GM19438 (cell line): ENCODE results near the gene RSRC1.
"Not testable (repeated sequence)": the region's sequence is repeated elsewhere in the genome, so short reads cannot be mapped to it uniquely, and the experiment has no call there.

Experiments
- ATAC-seq: cut with Tn5 transposase; IDR thresholded peaks from one replicate; pipeline ENCODE4 v1.9.1; 2021; ENCODE audit warnings: low read depth; ENCODE audit not compliant: unreplicated experiment

The RSRC1 gene

DNA sequence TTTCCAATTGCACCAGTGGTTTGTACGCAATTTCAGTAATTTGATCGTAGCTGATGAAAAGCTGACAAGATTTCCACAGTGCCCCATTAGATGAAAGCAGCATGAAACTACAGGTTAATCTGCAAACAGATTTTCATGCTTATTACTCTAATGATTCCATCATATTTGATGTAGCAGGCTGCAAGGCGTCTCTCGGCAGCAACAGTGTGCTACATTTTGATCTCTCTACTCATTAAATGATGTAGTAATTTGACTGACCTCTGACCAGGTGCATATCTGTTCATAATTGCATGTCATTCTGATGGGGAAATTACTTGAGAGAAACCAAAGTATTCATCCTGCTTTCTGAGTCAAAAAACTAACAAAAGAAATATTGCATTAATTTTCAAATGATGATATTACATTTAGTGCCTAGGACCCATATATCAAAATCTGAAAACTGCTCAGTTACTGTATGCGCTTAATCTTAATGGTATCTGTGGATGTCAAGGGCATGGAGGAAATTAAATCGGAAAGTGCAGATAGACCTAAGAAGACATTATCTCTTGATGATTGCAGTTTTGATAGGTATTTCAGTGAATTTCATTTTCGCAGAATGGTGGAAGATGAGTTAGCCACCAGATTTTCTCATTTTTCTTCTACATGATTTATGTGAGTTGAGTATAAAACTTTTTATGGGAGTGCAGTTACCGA is 198.5 kb downstream of the RSRC1 start:
- no peak for ATAC-seq

DNA sequence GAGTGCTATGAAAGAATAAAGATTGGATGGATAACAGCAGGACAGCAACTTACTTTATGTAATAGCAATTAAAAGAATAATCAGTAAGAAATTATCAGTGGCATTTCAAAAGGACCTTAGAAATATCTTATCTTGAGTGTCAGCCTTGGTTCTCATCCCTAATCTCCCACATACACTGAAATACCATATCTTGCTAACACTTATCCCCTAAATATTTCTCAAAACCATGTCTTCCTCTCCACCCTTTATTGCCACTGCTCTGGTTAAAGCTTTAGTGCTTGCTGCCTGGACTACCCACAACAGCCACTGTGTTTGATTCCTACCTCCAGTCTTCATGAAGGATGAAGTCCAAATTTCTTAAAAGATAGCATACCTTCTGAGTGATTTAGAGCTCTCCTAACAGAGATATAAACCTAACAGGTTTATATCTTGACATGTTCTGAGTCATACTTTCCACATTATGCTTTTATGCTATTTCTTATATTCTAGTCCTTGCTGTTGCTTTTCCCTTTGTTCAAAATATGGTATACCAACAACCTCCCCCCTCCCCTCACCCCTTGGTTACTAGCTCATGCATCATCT is 202.8 kb downstream of the RSRC1 start:
- ATAC-seq = no peak

DNA sequence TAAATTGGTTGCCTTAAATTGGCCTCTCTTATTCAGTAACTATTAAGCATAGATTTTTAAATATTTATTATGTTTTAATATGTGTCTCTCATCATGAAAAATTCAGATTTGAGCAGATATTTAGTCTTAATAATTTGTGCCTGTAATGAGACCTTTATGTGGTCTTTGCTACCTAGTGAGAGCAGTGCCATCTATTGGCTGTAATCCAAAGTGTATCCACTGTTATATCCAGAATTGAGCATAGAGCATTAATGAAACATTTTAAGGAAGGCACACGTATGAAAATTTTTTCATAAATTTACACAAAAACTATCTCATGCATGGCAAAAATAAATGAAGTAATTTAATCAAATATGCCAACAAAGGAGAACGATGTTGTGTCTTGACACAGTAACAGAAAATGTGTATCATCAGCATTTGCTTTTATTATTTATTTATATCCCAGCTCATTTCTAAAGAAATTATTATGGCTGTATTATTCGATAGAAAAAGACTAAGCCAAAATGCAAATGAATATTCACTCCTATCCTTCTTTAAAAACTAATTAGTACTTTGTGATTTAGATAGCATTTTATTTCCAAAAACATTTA is 203.5 kb downstream of the RSRC1 start:
- peak; percentile 53 for ATAC-seq

DNA sequence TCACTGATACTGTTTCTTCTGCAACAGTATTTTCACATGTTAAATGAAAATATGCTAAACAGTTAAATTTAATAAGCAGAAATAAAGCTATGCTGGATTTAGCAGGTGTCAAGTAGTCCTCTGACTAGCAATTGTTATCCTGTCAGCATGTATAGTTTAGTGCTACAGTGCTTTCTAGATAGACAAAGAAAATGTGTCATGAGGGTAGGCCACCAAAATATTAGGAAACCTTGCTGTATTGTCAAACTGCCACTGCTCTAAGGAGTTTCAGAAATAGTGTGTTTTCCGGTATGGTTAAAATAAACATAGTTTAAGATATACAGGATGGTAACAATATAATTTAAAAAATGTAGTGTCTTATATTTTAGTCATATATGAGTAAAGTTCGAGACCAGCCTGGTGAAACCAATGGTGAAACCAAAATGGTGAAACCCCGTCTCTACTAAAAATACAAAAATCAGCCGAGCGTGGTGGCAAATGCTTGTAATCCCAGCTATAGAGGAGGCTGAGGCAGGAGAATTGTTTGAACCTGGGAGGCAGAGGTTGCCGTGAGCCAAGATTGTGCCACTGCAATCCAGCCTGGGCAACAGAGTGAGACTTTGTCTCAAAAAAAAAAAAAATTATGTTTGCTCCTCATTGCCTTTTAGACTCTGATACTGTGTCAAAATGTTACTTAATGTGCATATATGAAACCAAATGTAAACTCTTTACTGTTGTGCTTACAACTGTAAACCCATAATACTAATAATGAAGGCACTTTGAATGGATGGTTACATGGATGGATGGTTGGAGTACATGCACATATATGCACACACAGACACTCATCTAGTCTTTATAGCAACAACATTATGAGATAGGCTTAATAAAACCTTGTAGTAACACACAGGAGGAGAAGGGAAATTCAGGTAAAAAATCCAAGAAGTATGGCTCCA is 204.8 kb downstream of the RSRC1 start:
- ATAC-seq = peak; percentile 59

DNA sequence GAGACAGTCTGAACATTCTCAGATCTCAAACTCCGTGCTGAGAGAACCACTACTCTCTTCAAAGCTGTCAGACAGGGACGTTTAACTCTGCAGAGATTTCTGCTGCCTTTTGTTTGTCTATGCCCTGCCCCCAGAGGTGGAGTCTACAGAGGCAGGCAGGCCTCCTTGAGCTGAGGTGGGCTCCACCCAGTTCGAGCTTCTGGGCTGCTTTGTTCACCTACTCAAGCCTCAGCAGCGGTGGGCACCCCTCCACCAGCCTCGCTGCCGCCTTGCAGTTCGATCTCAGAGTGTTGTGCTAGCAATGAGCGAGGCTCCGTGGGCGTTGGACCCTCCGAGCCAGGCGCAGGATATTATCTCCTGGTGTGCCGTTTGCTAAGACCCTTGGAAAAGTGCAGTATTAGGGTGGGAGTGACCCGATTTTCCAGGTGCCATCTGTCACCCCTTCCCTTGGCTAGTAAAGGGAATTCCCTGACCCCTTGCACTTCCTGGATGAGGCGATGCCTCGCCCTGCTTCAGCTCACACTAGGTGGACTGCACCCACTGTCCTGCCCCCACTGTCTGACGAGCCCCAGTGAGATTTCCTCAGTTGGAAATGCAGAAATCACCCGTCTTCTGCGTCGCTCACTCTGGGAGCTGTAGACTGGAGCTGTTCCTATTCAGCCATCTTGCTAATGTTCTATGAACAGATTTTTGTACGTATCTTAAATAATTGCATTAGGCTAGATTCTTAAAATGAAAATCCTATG is 220.0 kb downstream of the RSRC1 start:
- not testable (repeated sequence) for ATAC-seq

DNA sequence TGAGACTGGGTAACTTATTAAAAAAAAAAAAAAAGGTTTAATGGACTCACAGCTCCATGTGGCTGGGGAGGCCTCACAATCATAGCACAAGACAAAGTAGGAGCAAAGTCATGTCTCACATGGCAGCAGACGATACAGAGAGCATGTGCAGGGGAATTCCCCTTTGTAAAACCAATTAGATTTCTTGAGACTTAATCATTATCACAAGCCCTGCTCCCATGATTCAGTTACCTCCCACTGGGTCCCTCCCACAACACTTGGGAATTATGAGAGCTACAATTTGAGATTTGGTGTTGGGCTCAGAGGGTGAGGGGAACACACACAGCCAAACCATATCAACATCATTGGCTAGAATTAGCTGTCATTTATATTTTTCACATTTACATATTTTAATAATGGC is 221.0 kb downstream of the RSRC1 start:
- no peak for ATAC-seq

DNA sequence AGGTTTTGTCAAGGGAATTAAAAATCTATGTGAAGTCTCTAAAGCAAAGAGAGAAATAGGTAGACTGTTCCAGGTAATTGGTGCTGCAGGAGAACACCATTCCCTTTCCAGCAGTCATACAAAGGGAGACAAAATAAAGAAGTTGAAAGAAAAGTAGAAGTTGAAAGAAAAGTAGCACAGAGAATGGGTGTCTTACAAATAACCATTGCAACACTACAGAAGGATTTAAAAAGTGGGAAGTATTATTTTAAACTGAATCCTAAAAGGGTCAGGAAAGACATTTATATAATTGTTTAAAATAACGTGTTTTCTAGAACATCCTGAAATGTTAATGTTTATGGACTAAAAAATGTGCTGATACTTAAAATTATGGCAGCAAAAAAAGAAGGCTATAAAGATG is 223.8 kb downstream of the RSRC1 start:
- ATAC-seq = no peak

DNA sequence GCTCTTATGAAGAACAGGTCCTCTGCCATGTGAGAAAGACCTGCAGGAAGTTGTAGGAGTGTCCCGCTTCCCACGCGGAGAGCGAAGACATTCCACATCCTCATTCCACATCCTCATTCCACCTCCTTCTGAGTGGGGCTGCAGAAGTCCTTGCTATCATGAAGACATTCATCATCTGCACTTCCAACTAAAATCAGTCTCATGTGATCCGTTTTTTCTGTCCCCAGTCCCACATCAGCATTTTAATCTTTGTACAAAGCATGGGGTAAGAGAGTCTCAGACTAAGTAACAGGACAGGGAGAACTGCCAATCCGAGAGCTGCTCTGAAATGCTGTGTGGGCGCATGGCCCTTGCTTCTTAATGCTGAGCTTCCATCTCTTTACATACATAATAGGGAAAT is 227.2 kb downstream of the RSRC1 start:
- no peak for ATAC-seq

DNA sequence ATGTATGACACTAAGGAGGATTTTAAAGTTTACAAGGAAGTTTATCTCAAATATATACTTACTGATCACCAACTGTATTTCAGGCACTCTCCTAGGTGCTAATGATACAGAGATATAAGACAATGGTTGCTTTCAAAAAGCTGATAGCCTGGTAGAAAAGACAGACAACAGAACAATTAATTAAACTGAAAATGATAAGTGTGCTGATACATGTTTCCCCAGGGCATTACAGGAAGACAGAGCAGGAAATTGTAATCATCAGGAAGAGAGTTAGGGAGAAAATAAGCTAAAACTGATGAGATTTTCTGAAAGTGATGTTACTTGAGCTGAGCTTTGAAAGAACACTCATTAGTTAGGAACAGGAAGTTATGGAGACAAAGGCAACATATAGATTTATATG is 229.7 kb downstream of the RSRC1 start:
- no peak for ATAC-seq

DNA sequence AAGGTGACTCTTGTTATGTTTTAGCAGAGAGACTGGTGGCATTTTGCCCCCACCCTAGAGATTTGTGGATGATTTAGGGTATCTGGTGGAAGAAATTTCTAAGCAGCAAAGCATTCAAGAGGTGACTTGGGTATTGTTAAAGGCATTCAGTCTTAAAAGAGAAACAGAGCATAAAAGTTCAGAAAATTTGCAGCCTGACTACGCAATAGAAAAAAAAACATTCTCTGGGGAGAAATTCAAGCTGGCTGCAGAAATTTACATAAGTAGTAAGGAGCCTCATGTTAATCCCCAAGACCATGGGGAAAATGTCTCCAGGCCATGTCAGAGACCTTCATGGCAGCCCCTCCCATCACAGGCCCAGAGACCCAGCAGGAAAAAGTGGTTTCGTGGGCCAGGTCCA is 231.1 kb downstream of the RSRC1 start:
- ATAC-seq = not testable (repeated sequence)

DNA sequence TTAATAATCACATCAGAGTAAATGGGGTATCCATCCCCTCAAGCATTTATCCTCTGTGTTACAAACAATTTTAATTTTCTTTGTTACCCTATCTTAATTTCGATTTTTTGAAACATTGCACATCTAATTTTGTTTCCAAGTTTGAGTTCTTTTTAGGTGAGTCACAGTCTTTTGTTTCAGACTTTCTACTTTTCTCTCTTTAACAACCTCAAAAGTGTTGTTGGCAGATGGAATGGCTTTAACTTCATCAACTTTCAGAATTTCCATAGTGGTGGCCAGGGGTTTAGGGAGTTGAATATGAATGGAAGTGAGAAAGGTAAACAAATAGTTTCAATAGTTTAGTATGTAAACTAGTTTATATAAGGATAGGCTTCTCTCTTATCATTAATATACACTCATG is 238.1 kb downstream of the RSRC1 start:
- ATAC-seq = no peak

DNA sequence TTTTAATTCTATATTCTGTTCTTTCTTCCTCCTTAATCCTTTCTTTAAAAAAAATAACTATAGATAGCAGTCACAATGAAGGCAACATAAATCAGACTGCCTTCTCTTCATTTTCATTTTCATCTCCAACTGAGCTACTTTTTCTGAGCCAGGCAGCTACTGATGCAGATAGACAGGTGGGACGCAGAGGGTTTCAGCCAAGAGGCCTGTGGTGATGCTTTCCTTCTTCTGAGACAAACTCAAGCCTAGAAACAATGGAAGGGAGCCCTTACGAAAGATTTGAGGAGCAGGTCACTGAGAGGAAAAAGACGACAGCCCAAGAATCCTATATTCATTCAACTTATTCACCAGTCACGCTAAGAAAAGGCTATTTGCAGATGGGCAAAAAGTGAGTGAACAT is 241.1 kb downstream of the RSRC1 start:
- ATAC-seq = no peak

DNA sequence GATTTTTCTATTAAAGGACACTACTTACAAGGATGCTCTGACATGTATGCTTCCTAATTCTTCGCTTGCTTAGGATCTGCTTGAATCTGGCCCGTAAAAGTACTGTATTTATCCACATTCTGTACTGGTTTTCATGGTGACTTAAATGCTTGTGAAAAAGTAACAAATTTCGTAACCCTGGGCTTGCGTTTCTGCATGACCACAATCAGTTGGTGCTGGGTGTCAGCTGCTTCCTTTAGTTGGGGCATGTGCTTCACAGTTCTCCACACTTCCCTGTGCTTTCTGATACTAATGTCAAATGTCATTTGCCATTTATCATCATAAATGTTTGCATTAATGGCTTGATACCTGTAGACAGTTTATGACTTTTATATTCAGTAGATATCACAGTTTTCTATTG is 242.7 kb downstream of the RSRC1 start:
- ATAC-seq = no peak

DNA sequence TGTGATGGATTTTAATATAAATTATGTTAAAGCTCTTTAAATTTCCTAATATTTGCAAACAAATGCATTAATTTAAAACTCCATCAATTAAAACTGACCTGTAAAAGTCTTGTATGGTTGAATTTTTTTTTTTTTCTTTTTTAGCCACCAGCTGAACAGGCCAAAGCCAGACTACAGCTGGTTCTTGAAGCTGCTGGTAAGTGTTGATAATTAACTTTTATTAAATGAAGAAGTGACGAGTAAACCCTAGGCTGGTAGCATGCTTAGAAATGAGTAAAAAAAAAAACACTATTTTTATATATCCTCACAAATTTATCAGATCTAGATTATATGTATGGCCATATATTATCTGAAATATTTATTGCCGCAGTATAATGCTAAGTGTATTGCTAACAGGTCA is 244.8 kb downstream of the RSRC1 start:
- ATAC-seq = peak; percentile 58

DNA sequence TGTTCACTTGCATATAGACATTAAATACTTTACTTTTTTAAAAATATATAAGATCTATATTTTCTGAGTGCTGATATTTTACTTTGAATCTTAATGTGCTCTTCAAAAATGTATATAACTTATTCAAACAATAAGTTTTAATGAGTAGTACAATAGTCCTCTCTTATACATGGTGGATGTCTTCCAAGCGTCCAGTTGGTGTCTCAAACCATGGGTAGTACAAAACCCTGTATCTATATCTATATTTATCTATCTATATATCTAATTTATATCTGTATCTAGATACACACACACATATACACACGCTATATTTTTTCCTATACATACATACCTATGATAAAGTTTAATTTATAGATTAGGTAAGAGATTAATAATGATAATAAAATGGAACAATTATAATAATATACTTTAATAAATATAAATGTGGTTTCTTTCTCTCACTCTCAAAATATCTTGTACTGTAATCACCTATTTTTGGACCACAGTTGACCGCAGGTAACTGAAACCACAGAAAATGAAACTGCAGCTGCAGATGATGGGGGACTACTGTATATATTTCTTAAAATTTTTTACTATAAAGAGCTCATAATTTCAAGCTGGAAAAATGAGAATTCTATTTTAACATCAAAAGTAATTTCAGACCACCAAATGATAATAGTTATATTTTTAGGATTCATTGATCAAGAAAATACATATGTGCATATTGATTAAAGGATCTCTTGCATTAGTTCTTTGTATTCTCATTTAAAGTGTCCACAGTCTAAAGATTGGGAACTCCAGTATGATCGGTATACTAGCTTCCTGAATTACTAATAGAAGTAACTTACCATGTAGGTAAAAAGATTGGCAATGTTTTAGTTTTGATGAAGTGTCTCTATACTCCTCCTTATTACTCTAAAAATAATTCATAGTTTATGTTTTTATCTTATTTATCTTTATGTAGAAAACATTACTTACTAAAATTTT is 246.0 kb downstream of the RSRC1 start:
- ATAC-seq = peak; percentile 94

DNA sequence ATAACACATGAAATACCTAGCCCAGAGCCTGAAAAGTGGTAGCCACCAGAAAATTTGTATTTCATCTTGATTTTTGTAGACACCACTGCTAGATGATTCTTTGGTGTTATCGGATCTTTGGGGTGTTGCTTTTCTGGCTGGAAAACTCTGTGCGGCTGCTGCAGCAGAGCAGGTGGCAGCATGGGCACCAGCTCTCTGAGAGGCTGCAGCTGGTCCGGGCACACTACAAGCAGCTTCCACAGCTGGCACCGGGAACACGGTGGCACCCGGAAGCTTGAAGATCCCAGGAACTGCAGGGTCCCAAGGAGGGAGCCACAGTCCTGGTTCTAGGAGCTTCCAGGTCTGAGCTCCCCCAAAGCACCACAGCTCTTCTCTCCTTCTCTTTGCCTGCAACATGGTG is 249.4 kb downstream of the RSRC1 start:
- ATAC-seq = no peak

DNA sequence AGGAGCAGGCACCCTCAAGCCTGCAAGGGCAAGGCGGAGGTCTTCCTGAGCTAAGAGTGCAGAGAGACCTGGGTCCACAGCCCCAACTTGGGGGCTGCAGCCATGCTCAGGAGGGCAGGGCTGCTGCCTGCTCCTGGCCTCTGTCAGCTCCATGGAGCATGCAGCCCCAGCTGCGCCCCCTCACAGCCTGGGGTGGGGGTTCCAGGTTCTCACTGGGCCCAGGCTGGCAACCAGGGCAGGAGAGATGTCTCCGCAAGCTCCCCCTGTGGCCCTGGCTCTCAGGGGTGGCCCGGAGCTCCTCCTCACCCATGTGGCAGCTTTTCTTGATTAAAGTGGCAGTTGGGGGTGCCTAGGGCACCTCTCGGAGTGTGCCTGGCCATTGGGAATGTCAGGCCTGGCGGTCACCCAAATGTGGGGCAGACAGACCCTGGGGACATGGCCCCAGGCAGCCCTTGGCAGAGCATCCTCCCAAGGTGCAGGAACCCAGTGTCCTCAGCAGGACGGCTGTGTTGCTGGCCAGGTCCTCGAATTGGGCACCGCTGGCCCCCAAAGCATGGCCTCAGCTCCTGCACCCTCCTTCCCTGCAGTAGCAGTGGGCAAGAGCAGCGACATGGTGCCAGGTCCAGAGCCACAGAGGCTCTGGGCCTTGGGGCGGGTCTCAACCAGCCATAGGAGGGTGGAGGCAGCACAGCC is 251.0 kb downstream of the RSRC1 start:
- no peak for ATAC-seq

DNA sequence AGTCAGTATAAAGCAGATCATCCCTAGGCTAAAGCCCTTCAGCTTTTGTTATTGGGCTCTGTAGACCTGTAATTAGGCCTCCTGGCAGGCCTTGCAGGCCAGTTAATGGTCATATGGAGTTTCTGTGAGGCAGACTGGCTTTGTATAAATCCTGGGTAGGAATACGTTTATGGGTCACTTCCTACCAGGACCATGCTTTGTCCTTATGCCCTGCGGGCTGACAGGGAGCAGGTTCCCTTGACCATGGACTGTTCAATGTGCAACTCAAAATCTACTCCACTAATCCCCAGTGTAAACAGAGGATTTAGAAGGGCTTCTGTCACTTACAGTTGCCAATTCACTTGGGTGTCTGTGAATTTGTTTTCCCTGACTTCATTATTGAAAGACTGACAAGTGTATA is 258.4 kb downstream of the RSRC1 start:
- ATAC-seq = no peak

DNA sequence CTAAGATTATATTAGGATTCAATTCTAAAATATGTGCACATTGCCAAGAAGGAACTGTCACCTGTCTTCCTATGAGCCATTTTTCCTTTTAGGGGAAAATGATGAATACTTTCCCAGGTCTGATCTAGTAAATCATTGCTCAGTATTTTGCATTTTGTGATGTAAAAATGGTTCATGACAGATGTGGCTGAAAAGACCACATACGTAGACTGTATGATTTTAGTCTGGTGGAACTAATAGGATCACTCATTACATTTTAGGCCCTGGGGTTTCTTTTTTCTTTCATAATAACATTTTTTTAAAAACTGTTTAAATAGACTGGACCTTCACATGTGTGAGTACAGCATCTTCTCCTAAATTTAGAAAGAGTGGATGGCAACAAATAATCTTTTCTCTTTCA is 259.4 kb downstream of the RSRC1 start:
- no peak for ATAC-seq
